Activated effector memory CD4-positive, alpha-beta T cell treated with anti-CD3 and anti-CD28 coated beads, Interleukin-2, amount 50 U/mL, for 16 hours (primary cell): ENCODE results near the gene ADARB2.
"Not testable (repeated sequence)": the region's sequence is repeated elsewhere in the genome, so short reads cannot be mapped to it uniquely, and the experiment has no call there.

ENCODE experiments used
- DNase-seq: peaks from one replicate; pipeline ENCODE4 v3.0.0-alpha.2; 2020

Gene ADARB2

DNA sequence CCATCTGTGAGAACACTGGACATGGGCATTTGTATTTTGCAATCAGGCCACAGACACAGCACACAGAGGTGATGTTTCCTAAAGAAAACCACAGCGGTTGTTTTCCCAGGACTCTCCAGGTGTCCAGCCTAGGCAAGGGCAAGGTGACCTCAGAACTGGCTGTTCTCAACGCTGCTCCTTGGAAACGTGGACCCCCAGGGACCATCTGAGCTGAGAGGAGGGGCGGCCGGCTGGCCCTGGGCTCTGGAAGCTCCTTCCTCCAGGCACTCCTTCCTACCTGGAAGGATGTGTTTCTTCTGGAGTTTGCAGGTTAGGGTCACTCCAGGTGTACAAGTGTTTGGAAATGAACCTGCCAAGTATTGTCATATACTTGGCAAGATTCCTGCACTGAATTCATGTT, 103.1 kb downstream of the ADARB2 start:
- no peak for DNase-seq

DNA sequence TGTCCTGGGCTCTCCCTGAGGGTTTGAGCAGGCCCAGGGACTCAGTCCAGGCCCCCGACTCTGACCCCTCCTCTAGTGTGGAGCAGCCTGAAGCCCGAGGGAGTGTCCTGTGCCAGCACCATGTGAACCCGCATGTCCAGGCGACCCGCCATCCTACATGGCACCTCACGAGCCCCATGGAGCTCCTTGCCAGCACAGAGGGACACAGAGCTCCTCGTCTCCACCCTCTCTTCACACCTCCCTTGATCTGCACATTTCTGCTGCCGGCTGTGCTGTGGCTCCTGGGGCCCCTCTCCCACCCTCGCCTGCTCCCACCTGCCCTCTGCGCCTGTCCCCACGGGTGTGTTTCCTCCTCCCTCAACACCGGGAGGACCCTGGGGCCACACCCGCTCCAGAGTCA, 103.5 kb downstream of the ADARB2 start:
- DNase-seq, result no peak

DNA sequence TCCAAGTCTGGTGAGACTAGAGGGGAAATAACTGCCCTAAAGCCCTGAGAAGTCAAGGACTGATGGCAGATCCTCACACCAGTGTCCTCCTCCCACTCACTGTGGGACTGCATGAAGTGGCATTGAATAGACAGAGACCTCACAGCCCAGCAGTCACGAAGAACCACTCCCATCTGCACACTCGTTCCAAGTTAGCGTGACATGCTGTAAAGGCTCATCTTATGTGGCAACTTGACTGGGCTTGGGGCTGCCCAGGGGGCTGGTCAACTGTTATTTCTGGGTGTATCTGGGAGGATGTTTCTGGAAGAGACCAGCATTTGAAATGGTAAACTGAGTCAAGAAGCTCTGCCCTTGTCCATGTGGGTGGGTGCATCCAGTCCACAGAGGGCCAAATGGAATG, 104.7 kb downstream of the ADARB2 start:
- DNase-seq, result no peak

DNA sequence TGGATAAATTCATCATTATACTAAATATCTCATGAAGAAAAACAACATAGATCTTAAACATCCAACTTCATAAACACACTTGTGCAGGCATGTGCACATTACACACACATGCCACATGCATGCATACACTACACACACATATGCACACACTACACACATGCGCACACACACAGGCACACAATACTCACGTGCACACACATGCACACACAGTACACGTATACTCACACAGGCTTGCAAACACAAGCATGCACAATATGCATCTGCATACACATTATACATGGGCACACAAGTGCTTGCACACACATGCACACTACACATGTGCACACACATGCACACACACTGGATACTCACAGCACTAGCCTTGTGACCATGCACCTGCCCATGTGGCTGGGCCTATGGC, 105.2 kb downstream of the ADARB2 start:
- DNase-seq, result no peak

DNA sequence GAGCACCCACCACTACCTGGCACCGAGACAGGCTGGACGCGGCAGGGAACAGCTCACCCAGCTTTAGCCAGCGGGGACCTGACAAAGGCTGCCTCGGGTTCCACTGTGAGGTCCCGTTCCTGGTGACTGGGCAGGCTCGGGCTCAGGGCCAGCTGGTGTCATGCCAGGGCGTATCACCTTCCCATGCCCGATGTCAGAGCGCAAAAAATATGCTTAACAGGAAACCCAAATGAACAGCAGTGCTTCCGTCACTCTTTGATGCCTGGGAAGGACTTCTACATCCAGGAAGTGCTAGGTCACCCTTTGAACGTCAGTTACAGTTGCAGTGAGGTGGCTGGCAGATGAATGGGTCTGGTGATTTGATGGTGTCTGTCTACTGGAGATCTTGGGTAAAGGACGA, 106.0 kb downstream of the ADARB2 start:
- no peak for DNase-seq

DNA sequence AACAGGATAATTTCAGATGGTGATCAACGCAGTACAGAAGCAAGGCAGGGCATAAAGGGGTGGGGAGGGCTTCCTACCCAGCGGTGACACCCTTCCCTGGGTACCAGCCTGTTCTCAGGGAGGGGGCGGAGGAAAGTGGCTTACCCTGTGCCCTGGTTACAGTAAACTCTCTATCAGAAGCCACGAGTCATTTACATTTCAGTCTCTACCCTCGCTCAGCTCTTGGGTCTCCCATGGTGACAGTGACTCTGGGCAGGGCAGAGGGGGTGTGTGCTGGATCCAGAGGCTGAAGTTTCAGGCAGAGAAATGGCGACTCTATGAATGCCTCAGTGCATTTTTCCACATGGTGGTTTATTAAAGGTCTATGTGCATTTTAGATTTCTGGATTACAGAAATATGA, 107.0 kb downstream of the ADARB2 start:
- DNase-seq, result no peak

DNA sequence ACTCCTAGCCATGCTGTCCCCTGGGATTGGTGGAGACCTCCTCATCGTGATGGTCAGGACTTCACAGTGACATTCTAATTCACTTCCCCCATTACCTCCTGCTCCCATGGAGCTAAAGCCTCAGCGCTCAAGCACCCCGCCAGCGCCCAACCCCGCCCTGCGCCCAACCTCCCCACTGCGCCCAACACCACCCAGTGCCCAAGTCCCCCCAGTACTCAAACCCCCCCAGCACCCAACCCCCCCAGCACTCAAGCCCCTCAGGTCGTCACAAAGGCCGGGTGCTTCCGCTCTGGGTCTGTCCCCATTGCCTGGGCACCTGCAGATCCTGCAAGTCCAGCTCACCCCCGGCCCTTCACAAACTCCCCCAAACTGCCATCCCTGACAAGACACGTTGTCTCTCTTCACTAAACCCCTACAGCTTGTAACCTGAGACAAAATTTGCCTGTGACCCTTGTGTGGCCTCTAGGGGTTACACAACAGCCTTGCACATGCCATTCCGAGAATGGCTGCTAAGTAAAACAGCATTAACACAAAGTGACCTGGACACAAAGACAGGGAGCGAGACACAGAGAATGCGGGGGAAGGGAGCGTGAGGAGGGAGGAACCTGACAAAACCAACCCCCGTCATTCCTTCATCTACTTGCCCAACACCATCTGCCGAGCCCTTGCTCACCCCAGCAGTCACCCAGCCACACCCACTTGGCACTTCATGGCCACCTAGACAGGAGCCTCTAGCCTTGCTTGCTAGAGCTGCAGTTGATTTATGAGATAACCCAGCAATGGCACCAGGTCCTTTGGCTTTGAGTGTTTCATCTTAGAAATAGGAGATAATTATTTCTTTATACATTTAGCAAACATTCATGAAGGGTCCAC, 107.8 kb downstream of the ADARB2 start:
- no peak for DNase-seq

DNA sequence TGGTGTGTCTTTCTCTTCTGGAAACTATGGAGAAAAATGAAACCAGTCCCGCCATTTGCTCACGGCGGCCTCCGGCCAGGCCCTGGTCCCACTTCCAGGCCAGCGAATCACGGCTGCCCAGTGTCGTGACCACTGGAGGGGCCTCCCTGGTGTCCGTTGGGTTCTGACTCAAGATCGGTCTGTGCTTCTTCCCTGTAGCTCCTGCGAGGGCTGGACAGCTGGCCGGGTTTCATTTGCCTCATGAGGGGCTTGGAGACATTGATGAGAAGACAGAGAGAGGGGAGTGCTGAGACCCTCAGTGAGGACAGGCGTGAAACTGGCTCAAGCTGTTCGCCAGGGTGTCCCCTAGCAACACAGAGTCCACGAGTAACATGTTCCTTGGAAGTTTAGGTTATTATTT, 108.6 kb downstream of the ADARB2 start:
- no peak for DNase-seq

DNA sequence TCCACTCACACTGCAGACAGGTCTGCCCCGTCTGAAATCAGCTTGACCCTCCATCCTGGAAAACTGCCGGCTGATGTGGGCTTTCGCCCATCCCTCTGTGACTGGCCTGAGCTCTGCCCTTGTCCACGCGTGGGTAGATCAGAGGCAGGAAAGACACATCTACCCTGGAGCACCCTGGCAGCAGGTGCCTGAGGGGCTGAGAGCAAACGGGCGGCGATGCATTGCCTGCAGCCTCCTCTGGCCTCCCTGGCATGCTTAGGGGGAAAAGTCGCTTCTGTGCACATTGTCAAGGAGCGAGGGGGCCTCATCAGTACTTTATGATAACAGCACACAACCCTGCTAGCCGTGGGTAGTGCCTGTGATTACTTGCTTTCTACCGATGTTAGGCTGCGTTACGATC, 109.4 kb downstream of the ADARB2 start:
- DNase-seq, result no peak

DNA sequence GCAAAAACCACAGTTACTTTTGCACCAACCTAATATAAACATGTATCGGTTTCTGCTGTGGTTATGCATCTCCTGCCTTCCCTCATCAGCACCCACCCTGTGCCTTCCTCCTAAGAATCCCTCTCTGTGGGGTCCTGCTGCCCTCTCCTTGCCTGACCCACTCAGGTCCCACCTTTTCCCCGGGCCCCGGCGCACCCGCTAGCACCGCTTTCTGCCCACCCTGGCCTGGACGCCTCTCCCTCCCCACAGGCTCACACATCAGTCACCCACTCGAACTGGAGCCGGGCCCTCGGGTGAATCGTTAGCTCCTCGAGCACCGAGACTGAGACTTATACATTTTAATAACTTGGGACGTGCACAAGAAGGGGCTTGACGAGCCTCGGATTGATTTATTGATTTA, 110.5 kb downstream of the ADARB2 start:
- no peak for DNase-seq

DNA sequence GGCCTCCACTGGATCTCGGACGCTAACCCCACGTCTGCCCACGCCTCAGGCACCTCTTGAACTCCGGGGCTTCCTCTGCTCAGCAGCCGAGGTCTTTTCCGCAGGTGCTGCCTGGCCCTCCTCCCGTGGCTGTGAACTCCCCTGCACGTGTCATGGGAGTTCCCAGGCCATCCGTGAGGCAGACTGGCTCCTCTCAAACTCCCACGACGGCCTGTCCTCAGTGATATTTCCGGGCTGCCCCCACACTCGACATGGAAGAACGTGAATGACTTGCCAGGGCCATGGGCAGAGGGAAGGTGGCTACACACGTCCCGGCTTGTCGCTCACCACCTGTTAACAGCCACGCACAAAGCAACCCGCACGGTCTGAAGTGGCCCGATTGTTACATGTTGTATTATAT, 110.9 kb downstream of the ADARB2 start:
- DNase-seq, result no peak

DNA sequence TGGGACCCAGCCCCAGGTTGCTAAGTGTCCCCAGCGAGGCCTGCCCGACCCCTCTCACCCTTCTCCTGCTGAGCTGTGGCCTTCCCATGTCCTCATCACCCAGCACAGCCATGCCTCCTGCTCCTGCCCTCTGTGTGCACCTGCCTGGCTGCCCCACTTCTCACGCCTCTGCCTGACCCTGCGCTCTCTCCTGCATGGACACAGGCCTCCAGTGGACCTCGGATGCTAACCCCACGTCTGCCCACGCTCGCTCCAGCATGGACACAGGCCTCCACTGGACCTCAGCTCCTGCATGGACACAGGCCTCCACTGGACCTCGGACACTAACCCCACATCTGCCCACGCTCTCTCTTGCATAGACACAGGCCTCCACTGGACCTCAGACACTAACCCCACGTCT, 111.6 kb downstream of the ADARB2 start:
- no peak for DNase-seq

DNA sequence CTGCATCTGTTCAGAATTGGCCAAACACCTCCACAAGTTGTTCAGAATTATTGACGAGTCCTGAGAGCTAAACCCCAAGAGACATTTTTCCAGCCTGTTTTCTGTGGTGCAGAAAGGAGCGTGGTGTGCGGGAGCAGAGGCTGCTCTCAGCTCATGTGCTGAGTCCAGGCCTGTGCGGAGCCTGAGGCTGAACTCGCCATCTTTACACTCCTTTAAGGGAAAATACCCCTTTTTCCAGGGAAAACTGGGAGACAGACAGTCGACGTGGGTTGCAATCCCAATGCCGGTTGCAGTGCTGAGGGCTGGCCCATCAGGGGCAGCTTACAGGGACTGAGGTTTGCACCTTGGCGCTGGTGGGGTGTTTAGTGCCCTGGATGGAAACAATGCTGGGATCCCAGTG, 112.2 kb downstream of the ADARB2 start:
- DNase-seq, result no peak

DNA sequence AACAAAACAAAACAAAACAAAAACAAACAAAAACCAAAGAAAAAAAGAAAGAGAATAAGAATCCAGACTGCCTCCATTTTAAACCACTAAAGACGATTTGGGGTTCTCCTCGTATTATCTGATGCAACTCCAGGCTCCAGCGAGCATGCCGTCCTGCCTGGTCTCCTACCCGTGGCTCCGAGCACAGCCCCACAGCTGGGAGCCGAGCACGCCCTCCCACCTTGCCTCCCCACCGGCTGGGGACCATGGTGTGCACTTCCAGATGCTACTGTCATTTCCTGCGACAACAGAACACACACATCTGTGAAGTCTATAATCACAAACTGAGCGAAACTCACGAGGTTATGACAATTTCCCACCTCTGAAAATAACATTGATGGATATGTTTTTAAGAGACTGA, 113.1 kb downstream of the ADARB2 start:
- no peak for DNase-seq

DNA sequence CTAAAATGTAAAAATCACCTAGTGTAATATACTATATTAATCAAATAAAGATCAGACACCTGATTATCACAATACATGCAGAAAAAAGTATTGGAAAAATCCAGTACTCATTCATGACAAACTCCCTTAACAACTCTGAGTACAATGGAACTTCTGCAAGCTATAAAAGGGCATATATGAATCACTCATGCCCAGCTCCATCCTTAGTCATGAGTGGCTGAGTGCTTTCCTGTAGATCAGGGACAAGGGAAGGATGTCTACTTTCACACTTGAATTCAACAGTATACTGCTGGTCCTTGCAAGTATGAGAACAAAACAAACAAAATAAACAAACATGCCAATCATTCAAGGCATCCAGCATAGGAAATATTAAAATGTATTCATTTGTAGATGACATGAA, 116.5 kb downstream of the ADARB2 start:
- DNase-seq, result no peak

DNA sequence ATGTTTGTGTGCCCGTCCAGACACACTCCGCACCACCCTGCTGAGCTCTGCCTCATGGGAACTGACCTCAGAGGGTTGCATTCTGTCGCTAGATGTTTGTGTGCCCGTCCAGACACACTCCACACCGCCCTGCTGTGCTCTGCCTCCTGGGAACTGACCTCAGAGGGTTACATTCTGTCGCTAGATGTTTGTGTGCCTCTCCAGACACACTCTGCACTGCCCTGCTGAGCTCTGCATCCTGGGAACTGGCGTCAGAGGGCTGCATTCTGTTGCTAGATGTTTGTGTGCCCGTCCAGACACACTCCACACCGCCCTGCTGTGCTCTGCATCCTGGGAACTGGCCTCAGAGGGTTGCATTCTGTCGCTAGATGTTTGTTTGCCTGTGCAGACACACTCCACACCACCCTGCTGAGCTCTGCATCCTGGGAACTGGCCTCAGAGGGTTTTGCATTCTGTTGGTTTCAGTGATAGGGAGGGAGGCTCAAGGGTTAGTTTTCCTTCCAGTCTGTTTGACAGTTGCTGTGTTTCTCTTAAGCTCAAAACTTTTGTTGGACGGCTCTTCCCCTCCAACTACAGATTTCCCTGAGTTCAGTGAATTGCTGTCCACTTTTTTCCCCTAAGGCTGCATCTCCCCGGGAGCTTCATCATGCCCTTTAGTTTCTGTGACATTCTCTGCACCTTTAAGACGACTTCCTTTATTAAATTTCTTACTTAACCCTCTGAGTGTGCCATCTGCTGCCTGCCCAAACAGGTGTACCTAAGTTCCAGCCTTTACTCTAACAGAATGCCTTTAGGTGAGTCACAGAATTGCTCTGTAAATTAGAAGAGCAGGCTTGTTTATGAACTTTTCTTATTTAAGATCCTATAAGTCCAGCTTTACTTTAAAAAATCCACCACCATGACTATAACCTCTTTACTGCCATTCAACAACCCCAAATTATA, 119.7 kb downstream of the ADARB2 start:
- not testable (repeated sequence) for DNase-seq

DNA sequence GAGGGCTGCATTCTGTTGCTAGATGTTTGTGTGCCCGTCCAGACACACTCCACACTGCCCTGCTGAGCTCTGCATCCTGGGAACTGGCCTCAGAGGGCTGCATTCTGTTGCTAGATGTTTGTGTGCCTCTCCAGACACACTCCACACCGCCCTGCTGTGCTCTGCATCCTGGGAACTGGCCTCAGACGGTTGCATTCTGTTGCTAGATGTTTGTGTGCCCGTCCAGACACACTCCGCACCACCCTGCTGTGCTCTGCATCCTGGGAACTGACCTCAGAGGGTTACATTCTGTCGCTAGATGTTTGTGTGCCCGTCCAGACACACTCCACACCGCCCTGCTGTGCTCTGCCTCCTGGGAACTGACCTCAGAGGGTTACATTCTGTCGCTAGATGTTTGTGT, 120.6 kb downstream of the ADARB2 start:
- not testable (repeated sequence) for DNase-seq

DNA sequence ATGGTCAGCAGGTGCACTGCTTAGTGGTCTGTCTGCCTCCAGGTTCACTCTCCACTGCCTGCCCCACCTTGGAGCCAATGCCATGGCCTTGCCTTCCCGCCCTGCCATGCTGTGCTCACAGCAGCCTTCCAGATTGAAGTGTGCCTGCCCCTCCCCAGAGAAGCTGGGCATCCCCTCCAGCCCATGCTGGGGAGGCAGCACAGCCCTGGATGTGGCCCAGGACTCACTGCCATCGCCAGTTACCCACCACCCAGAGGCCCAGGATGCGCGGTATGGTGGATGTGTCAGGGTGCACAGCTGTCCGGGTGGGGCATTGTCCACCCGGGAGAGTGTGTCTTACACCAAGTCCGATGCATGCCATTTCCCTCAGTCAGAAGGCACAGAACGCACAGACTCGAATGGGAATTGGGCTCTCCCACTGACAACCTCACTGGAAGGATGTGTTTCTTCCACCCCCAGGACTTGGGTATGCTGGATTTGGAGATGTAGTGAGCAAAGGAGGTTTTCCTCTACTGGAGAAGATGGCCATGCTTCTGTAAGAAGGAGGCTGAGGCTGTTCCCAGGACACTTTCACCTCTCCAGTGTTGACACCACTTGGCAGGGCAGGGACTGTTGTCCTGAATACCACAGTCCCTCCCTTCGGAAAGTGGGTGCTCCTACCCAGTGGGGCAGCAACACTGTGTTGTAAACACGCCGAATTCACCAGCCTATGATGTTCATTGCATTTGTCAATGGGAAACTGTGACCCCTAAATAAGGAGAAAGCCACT, 122.0 kb downstream of the ADARB2 start:
- DNase-seq, result no peak

DNA sequence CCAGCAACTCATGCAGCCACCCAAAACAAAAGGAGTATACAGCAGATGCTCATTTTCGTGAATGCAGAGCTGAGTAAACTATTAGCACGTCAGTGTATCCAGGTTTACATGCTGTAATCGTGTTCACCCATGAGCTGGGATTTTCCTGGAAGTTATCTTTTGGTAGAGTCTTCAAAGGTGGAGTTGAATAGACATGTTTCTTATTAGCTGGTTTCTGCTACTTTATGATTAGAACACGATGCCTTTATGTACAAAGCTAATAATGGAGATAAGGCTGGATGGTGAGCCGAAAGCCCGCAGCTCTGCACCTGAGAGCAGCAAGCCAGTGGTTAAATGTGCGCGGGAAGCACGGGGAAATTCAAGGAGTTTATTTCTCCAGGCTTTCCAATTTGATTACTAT, 123.8 kb downstream of the ADARB2 start:
- DNase-seq, result no peak

DNA sequence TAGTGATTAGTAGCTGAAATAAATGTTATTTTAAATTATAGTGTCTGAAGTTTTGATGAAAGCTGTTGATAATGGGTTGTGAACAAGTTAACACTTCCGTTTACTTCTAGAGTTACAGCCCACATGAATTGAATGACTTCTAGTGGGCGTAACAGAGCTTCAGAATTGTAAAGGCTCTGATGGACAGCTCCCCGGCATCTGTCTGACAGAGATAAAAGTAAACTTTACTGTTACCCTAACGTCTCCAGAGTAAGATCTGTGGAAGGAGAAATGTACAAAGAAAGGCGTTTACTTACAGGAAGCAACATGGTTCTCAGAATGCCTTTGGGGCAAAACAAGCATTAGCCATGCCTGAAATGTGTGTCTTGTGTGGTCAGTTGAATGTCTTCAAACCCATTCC, 124.4 kb downstream of the ADARB2 start:
- no peak for DNase-seq

DNA sequence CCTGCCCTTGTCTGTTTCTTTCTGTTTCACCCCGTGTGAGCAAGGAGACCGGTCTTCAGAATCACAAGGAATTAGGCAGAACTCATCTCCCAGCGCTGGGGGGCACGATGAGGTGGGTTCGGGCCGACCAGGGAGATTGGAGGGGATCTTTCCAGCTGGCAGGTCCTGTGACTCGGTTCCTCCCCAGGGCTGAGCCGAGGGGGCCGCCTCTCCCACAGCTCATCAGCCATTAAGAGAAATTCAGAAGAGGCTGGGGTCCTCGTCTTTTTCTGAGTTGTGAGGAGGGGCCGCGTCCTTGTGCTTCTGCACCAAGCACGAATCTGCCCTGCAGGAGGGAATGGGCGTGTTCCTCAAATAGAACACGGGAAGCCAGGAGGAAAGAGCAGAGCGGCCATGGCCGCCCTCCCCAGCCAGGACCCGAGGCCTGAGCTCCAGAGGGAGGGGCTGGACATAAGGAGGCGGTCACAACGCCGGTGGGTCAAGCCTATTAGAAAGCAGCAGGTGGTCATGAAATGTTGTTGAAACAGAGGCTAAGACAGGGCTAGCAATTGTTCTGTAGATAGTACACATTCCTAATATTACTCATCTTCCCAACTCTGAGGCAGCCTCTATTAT, 125.3 kb downstream of the ADARB2 start:
- DNase-seq, result no peak

DNA sequence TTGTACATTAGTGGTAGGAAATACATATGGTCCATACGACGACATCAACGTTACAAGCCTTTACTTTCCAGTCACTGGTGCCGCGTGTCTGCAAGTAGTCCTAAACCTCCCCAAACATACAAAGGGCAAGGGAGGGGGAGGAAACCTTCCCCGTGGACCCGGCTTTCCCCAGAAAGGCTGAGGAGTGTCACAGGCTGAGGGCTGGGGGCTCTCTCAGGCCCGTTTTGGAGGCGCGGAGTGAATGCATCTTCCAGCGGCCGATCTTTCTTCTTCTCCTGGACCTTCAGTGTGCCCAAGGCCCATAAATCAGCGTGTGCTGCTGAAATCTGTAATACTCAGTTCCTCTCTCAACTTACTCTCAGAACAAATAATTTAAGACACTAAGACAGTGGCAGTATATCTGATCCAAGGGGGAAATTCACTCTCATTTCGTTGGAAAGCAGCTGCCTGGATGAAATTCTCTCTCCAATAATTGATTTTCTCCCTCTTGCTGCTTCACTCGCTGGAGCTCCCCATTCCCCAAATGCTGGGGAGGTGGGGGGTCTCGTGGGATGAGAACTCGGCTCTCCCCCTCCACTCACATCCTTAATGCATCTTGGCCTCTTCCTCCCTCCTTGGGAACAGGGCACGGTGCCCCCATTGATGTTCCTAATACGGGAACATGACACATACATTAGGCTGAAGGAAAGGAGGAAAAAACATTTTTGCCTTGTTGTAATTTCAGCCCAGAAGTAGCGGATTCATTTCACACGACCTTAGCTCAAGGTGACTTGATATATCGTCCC, 126.1 kb downstream of the ADARB2 start:
- DNase-seq, result no peak
